GM21737 (cell line): ENCODE results near the gene P4HA3.

Experiments used
- ATAC-seq: cut with Tn5 transposase; IDR thresholded peaks from one replicate; pipeline ENCODE4 v1.9.1; 2021; ENCODE audit warnings: mild to moderate bottlenecking, moderate library complexity; ENCODE audit not compliant: unreplicated experiment

The P4HA3 gene

DNA sequence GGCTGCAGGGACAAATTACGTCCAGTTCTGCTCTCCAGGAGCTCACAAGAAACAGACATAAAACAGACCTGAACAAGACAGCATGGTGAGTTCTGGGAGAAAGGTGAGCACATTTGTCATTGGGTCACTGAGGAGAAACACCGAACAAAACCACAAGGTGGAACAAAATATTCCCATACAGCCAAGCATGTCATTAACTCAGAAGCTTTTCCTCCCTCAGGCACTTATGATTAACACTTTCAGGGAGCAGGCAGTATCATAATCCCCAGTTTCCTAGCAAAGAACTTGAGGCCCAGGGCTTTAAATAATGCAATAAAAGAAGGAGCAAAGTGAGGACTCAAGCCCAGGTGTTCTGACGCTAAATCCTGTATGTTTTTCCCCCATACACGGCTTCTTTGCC lies 43.0 kb downstream of the P4HA3 start:
- ATAC-seq: no peak

DNA sequence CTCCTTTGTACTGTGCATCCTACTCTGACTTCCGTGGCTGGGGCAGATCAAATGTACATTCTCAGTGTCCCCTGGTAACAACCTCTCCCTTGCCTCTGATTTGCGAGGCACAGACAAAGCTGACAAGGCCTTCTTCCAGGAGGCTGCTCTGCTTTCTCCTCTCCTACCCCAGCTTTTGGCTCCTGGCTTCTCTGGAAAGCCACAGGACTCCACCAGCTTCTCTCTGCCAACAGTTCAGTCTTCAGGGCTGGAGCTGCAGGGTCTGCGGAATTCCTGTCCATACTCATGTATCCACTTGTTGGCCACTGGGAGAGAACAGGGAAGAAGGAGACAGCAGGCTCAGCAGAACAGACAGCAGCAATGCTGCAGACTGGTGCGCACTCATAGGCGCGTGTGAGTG lies 44.4 kb downstream of the P4HA3 start:
- no peak for ATAC-seq

DNA sequence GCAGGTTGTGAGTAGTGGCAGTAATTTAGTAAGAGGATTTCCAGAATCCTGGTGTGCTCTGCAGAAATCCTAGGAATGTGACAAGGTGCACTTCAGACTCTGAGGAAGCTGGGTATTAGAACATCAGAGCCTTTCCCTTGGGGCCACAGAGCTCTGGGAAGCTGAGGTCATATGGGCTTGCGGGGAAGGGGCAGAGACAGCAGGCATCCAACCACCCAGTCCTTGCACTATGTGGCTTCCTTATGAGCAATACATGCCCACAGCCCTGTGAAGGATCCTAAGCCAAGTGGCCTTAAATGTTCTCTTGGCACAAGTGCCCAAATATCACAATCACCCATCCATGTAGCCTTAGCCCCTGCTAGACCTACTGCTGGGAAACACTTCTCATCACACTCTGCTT lies 46.2 kb downstream of the P4HA3 start:
- ATAC-seq: no peak

DNA sequence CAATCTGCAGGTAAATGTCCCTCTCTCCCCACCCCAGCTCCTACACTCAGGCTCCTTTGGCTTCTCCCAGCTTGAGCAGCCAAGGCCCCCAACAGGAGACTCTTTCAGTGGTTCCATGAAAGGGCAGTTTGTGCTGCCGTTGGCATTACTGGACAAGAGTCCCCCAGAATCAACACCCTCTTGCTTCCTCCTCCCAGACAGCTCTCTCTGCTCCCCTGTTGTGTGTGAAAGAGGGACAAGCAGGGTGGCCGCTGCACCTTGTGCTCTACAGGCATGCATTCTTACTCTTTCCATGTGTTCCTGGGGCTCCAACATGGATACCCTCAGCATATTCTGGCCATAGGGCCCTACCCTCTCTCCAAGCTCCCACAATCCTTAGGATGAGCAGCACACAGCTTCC lies 48.7 kb downstream of the P4HA3 start:
- no peak for ATAC-seq

DNA sequence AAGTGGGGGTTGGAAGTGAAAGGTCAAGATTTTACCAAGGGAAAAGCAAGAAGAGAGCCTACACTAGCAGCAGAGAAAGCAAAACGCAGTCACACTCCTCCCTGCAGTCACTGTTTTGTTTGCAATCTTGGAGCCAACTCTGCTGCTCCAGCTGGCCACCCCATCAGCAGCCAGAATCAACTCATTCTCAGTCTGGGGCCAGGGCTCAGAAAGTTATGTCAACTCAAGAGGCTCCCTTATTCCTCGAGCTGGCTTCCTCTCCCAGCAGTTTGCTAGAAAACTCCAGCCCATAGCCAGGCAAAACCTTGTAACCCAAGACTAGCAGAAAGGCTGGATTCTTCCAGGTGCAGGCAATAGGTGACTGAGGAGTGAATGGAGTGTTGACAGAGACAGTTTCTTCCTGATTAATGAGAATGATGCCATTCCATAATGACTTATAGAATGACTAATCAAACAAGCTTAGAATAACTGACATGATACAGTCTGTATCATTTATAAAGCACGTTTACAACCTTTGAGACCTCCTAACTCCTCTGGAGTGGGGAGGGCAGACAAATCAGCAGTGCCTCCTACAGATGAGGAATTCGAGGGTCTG lies 53.4 kb downstream of the P4HA3 start:
- no peak for ATAC-seq

DNA sequence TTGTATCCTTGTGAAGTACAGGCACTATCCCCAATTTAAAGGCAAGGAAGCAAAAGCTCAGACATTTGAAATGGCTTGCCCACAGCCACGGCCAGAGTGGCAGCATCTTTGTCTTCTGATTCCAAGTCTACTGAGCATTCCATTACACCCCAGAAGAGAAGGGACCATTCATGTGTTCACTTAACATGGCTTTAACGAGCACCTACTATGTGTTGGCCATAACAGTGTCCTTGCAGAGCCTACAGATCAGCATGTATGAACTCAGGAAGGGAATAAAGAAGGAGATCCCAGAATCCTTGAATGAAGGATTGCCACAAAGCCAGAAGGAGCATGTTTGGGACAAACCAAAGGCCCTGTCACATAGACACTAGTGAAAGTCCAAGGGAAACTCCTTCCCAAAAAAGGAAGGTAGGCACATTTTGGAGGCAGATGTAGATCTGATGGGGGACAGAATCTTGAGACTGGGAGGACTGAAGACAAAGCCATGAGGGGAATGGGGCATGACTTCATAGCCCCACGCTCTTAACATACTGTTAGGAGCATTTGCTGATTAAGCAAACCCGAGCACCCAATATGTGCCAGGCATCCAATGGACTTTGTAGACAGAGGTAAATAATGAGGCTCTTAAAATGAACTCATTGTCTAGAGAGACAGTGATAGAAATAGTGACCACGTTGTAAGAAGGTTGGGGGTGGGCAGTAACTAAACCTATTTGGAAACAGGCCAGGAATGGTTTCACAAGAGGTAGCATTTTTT lies 54.9 kb downstream of the P4HA3 start:
- no peak for ATAC-seq

DNA sequence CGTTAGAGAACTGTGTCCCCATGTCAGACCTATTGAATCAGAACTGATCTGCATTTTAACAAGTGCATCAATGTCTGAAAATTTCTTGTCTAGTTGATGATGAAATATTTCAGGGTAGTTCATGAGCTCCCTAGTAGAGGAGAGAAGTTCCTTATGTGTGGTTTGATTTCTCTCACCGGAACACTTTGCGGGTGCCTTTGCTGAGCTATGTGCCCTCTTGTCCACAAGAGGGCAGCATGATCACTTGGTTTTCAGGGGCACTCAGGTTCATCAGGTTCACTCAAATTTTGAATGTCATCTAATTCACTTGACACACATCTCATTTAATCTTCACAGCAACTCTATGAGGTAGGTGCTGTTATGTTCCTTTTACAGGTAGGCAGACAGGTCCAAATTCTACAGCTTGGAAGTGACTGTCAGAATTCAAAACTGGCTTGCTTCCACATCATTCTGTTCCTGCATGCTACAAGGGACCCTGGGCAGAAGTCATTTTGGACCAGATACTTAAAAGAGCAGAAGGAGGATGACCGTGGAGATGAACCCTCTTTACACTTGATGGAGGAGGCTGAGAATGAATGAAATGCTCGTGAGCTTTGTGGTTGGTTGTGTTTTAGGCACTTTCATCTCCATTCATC lies 55.6 kb downstream of the P4HA3 start:
- no peak for ATAC-seq

DNA sequence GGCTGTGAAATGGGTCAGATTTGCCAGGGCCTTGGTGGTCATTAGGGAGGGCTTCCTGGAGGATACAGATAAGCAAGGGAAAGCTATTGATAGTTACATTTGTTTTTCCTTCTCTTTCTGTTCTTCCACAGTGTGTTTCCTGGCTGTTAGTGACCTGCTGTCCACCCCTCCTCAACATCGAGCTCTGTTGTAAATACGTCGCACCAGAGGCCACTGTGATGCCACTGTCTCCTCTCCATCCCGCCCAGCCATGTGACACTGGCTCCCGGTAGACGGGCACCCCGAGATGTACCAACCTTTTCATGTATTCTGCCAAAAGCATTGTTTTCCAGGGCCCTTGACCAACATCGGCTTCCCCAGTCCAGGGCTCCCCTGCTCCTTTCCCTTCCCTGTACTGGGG lies 58.1 kb downstream of the P4HA3 start:
- no peak for ATAC-seq

DNA sequence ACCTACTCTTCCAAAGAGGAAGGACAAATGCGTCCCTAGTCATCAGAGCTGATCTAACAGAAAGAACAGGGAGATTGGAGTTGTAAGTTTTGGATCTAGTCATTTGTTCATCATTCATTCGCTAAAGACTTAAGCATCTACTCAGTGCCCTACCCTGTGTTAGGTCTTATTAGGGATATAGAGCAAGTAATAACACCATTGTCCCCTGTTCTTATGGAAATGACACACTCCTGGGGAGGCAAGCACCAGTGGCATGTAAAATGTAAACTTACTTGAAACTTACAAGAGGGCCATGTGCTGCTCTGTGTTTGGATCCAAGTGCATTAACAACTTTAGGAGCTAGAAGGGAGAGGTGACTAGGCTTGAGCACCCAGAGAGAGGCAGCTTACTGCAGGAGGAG lies 61.9 kb downstream of the P4HA3 start:
- no peak for ATAC-seq

DNA sequence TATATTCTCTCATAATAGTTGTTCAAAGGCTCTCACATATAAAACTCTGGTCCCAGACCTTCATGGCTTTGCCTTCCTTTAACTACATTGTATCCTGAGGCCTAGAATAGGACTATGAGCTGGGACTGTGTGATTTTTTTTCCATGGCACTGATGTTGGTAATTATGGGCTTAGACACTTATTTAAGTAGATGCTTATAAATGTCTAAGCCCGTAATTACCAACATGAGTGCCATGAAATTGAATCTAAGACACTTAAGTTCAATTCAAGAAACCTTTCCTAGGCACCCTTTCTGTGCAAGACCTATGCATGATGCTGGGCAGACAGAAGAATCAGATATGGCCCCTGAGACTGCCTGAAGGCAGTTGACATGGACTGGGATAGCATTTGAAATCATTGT lies 63.0 kb downstream of the P4HA3 start:
- no peak for ATAC-seq

DNA sequence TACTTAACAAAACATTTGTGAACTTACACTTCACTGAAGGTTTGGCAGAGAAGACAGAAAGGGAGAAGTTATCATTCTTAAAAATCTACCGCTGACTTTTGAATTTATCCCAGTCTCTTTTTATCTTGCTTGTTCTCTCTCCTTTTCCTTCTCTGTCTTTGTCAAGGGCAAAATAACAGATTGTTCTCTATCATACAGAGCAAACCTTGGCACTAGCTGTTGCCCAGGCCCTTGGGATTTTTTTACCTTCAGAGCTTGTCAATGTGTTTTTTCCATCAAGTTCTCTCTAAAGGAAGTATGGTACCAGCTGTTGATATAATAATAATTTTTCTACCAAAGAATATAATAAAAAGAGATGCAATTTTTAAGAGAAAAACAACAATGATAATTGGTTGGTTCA lies 73.2 kb downstream of the P4HA3 start:
- ATAC-seq: no peak

DNA sequence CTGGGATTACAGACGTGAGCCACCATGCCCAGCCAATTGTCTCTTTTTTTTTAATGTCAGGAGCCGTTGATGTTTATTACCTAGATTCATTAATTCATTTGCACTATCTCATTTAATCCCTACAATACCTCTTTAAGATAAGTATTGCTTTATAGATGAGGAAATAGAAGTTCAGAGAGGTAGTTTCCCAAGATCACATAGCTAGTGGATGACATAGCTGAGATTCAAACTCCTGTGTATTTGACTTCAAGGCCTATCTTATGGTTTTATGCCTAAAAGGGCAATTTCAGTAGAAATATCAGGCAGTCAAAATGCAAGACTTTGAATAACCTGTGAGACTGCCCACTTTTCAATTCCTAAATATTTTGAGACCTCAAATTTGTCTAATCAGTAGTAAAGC lies 73.9 kb downstream of the P4HA3 start:
- no peak for ATAC-seq

DNA sequence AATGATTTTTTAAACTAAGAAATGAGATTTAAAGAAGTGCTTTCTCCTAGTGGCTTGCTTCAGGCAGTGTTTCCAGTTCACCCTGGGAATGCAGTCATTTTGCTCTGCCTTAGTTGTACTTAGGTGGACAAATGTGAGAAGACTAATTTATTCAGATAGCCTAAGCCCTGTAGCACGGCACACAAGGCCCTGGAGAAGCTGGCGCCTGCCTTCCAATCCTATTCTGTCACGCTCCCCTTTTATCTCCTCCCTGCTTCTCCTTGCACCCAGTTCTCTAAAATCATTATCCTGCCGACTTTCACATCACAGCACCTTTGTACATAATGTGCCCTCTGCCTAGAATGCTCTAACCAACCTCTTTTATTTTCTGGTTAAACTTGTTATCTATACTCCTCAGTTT lies 76.3 kb downstream of the P4HA3 start:
- no peak for ATAC-seq

DNA sequence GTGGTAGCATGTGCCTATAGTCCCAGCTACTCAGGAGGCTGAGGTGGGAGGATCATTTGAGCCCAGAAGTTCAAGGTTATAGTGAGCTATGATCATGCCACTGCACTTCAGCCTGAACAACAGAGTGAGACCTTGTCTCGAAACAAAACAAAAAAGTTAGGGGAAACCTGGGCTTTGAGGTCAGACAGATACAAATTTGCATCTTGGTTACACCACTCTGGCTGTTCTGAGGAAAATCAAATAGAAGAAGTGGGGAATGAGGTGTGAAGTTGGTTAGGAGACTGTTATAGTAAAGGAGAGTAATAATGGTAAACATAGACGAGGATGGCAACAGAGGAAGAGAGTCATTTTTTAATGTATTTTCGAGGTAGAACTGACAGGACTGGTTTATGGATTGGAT lies 77.8 kb downstream of the P4HA3 start:
- ATAC-seq: no peak

DNA sequence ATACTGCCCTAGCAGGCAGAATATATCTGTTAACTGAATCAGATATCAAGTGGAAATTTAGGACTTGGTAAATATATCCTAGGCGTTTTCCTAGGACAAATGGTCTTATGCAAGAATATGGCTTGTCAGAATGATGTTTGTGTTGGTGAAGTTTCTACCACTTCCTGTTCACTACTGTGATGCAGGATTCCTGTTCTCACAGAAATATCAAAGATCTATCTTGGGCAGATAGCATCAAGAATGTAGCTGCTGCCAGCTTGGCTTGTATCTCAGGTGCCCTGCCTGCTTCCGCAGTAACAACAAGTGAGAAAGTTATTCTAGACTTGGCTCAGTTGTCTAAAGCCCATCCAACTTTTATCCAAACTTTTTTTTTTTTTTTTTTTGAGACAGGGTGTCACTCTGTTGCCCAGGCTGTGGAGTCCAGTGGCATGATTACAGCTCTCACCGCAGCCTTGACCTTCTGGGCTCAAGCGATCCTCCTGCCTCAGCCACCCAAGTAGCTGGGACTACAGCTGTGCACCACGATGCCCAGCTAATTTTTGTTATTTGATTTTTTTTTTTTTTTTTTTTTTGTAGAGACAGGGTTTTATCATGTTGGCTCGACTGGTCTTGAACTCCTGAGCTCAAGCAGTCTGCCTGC lies 79.0 kb downstream of the P4HA3 start:
- ATAC-seq: no peak

DNA sequence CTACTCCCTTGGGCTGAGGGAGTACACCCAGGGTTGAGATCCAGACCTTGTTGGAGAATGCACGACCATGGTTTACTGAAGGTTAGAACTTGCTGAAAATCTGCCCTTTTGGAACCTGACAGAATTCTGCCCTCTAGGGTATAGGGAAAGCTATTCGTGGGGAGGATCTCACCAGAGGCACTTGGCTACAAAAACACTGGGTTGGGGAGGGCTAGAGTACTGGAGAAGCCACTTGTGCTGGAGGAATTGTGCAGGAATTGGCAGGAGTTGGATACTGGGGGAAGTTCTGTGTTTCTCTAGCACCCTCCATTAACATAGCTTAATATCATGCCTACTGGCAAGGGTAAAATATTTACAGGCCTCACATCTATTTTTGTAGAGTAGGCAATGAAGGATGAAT lies 84.5 kb downstream of the P4HA3 start:
- ATAC-seq: no peak

DNA sequence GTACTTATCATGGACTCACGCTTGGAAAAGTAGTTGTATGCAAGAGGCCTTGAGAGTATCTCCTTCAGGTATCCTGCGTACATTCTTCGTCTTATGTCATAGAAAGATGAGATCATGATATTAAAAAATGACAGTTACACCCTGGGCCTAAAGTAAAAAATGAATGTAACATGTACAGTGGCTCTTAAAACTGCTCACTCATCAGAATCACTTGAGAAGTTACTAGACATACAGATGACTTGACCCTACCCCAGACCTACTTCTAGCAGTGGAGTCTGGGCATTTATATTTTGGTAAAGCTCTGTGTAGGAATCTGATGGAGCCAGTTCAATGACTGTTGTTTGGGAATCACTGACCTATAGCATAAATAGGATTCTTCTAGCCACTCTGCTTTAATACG lies 85.9 kb downstream of the P4HA3 start:
- ATAC-seq: no peak

DNA sequence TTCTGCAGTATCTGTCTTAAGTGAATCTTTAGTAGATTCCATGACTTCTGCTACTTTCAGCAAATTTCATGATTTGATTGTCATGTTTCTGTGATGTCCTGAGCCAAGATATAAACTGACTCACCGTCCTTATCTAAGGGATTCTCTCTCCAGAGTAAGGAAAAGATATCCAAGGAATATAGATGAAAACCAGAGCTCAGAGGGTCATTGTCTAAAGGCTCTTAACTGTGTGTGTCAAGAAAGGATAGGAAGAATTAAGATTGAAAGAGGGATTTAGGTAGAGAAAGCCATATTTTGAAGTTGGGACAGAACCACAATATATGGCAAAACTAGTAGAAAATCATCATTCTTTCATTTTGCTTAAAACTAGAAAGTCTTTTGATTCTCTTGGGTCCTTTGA lies 89.6 kb downstream of the P4HA3 start:
- no peak for ATAC-seq

DNA sequence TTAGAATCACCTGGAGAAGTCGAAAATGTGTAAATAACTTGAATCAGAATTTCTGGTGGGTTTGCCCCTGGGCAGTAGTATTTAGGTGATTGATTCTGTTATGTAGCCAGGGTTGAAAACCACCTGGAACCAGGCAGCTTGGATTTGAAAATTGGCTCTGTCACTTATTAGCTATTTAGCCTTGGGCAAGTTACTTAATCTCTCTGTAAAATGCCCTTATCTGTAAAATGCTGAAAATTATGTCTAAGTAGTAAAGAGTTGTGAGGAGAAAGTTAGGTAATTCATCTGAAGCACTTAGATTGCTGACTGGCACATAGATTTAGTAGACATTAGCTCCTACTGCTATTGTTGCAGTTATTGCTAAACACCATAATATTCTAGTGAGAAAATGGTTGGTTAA lies 91.1 kb downstream of the P4HA3 start:
- ATAC-seq: no peak
